DMS153 treated with DMSO at 0.1 percent for 48 hours (cell line): ENCODE measurements around the gene FAM107A.

Source experiments
- DNase-seq: peaks from one replicate; lab custom pipeline; 2025; ENCODE audit not compliant: unreplicated experiment; lab: John Stamatoyannopoulos, UW

The FAM107A gene

GRCh38 chr3:58520403-58521335, 56.5 kb downstream of the FAM107A start:
- no peak for DNase-seq

GRCh38 chr3:58519668-58520402, 57.4 kb downstream of the FAM107A start:
- DNase-seq = no peak

- no peak for DNase-seq
Observed at GRCh38 chr3:58518291-58518789, 58.9 kb downstream of the FAM107A start.

DNA sequence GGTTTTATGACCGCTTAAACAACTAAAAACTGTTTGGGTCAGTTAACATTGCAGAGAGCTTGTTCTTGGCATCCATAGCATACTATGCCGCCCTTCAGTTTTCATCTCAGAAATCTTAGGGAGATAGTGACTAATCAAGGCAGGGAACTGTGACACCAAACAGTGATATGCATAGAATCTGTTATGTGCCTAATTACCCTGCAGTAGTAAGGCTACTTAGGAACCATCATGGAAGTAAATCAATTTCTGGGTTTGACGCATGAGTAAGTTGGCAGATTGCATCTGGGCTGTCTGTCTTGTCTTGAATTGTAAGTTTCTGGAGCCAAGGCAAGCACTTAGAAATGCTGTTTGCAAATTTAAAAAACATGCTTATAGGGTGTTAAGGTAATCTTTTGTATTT, 62.8 kb downstream of the FAM107A start:
- no peak for DNase-seq
